HG03565 (cell line): ENCODE measurements around the gene HAGH.

Experiments
- ATAC-seq: cut with Tn5 transposase; IDR thresholded peaks from one replicate; pipeline ENCODE4 v1.9.1; 2021; ENCODE audit warnings: mild to moderate bottlenecking, moderate library complexity; ENCODE audit not compliant: unreplicated experiment

The HAGH gene

DNA sequence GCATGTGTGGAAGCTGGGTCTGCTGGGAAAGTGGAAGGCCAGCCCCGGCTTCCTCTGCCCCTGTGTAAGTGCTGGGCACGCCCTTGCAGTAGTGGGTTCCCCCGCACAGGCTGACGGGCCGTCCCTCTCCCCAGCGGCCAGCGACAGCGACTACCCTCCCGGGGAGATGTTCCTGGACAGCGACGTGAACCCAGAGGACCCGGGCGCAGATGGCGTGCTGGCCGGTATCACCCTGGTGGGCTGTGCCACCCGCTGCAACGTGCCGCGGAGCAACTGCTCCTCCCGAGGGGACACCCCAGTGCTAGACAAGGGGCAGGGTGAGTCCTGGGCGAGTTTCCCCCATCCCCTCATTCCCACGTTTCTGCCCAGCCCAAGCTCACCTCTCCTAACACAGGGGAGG is 60.8 kb downstream of the HAGH start:
- ATAC-seq: no peak

DNA sequence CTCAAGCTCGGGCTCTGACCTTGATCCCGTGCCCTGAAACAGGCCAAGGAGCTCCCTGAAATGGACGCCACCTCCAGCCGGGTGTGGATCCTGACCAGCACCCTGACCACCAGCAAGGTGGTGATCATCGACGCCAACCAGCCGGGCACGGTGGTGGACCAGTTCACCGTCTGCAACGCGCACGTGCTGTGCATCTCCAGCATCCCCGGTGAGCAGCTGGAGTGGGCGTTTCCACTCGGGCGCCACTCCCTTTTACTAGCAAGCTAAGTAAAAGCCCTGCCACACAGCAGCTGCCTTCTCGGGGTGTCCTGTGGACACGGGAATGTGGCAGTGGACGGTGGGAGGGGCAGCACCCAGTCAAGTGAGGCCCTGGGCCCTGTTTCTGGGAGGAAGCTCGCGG is 61.7 kb downstream of the HAGH start:
- no peak for ATAC-seq

DNA sequence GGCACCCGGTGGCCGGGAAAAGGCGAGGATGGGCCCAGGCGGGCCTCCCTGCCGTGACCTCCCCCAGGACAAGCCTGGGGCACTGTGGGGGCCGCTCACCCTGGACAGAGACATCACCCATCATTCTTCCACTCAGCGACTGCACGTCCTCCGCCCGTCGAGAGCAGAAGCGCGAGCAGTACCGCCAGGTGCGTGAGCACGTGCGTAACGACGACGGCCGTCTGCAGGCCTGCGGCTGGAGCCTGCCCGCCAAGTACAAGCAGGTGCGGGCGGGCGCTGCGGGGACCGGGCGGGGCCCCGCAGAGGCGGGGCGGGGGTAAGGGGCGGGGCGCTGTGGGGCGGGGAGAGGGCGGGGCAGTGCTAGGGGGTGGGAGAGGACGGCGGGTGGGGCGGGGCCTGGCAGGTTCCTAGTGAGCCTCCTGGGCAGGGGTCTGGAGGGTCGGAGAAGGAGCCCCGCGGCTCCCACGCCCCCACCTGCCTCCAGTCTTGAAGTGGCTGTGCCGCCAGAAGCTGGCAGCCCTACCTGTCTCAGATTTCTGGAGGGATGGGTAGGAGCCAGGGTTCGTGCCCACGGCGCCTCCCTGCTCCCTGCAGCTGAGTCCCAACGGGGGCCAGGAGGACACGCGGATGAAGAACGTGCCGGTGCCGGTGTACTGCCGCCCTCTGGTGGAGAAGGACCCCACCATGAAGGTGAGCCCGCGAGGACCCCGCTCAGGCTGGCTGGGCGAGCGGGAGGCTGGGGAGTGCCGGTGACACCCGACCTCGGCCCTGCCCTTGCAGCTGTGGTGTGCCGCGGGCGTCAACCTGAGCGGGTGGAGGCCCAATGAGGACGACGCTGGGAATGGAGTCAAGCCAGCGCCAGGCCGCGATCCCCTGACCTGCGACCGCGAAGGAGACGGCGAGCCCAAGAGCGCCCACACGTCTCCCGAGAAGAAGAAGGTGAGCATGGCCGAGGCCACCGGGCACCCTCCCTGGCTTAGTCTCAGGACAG is 62.8 kb downstream of the HAGH start:
- no peak for ATAC-seq

DNA sequence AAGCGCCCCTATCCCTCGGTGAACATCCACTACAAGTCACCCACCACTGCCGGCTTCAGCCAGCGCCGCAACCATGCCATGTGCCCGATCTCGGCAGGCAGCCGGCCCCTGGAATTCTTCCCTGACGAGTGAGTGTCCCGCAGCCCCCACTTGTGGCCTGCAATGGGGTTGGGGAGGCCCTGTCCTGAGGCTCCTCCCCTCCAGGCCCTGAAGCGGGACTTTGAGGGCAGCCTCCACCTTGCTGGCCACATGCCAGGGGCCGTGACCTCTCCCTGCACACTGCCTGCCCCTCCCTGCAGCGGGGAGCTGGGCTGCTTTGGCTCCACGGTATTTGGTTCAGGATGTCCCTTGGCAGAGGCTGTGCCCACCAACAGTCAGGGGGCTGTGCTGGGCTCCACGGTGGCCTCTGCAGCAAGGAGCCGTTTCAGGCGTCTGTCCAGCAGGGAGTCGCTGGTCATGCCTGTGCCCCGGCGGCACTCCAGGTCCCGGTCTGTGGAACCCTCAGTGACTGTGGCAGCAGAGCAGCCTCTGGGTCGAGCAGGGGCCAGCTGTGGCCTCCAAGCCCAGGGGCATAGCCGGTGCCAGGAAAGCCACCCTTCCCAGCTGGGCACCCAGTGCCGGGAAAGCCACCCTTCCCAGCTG is 63.6 kb downstream of the HAGH start:
- no peak for ATAC-seq

DNA sequence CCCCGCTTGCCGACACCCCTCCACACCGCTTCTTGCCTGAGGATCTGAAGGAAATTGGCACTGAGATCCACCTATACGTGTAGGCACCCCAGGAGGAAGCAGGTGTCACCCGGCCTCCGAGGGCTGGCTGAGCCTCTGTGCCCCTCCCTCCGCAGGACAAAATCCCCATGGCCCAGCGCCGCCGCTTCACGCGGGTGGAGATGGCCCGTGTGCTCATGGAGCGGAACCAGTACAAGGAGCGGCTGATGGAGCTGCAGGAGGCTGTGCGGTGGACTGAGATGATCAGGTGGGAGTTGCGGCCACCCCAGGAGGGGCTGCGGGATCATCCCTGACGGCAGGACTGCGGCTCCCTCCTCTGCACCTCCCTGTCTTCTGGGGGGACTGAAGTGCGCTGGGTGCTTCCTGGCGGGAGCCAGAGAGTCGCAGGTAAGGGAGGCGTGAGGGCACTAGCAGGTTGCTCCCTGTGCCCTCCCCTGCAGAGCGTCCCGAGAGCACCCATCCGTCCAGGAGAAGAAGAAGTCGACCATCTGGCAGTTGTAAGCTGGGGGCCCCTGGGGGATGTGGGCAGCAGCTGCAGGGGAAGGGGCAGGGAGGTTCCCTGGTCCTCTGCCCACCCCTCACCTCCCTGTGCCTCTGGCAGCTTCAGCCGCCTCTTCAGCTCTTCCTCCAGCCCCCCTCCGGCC is 64.3 kb downstream of the HAGH start:
- no peak for ATAC-seq

DNA sequence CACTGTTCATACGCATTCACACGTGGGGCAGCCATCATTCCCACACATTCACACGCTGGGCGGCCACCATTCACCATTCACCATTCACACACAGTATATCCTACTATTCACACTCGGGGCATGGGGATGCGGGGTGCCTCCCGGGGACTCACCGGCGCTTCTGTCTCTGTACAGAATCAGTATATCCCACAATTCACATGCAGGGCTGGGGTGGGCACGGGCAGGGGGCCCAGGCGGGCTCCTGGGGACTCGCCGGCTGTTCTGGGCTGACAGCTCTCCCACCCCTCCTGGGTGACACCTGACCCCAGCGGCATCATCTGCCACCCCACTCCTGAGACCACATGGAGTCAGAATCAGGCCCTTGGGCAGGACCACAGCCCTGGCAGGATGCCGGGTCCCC is 64.9 kb downstream of the HAGH start:
- ATAC-seq: no peak

DNA sequence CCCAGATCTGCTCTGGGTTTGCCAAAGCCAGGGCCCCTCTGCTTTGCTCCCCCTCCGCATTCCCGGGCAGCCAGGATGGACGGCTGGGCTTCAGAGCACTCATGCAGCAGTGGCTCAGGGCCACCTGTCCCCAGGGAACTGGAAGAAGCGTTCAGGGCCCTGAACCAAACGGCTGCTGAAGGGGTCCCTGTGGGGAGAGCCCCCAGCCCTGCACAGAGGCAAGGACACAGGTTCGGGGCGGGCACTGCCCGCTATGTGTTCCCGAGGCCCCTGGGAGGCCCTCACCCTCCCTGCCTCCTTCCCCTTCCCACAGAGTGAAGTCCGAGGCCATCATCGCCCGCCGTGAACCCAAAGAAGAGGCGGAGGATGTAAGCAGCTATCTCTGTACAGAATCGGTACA is 65.7 kb downstream of the HAGH start:
- no peak for ATAC-seq

DNA sequence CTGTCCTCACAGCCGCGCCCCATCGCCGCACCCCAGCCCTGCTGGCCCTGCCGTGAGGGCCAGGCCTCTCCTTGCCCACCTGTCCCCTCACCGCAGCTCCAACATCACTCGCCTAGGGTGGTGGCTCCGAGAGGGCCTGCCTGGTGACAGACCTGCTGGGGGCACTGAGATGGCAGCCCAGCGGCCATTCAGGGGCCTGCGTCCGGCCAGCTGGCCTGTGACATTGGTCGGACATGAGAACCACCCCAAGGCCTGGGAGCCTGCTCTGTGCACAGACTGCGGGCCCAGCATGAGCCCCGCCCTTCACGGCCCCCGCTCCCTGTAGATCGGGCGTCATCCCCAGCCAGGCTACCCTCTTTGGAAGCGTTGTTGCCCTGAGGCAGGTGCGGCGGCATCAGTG is 67.1 kb downstream of the HAGH start:
- no peak for ATAC-seq

DNA sequence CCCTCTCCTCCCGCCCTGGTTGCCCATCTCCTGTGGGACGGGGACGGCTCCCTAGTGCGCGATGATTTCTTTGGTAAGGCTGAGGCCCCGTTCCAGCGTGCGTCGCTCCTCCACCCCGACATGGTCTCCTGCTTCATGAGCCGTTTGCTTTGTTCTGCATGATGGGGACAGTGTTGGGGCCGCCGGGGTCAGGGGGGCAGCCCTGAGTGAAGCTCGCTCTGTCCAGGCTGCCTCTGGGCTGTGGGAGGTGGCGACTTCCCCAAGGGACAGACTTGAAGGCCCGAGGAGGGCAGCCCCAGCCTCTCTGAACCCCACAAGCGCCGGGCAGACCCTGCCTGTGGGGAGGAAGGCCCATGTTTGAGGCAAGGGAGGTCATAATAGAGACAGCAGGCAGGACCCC is 67.7 kb downstream of the HAGH start:
- ATAC-seq: no peak

DNA sequence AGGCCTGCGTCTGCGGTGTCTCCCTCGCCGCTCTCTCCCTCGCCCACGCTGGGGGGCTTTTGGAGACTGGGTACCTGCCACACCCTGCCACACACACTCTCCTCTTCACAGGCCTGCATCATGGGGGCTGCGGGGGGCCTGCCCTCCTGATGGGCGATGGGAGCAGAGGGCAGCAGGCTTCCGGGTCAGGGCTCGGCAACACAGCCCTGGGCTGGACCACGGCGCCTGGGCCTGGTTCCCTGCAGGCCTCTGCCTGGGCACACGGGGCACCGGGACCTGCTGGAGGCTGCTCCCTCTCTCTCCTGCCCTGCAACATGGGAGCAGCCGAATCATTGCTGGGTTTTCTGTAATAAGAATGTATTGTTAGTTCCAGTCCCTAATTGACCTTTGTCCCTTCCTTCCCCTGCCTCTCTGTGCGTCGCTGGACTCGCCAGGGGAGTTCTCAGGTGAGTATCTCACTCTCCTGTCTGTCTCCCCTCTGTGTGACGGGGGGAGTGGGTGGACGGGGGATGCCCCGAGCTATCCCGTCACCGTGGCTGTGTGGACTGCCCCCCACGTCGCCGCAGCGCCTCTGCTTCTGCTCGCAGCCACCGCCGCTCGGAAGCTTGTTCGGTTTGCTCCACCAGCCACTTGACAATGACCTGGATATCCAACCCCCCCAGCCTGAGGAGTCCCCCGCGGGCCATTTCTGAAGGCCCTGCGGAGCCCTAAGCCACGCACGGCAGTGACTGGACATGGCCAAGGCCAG is 68.7 kb downstream of the HAGH start:
- ATAC-seq: no peak
